GM12875 (cell line): ENCODE data around the gene DFFB.

ENCODE experiments used
- H3K4me3 ChIP-seq: one replicate; pipeline ENCODE4 v1.5.1; 2011; ENCODE audit warnings: low read depth, low read length, control low read depth
- TF ChIP-seq, protein P1 (sequence below): IDR thresholded peaks from 2 replicates; pipeline ENCODE4 v1.5.1; 2011; ENCODE audit warnings: low read depth, mild to moderate bottlenecking, control low read depth, inconsistent platforms, low read length, moderate library complexity, borderline replicate concordance; ENCODE audit not compliant: insufficient read depth

Gene DFFB

GRCh38 chr1:3888301-3888700, 31.0 kb downstream of the DFFB start:
- TF ChIP-seq, protein P1, sequence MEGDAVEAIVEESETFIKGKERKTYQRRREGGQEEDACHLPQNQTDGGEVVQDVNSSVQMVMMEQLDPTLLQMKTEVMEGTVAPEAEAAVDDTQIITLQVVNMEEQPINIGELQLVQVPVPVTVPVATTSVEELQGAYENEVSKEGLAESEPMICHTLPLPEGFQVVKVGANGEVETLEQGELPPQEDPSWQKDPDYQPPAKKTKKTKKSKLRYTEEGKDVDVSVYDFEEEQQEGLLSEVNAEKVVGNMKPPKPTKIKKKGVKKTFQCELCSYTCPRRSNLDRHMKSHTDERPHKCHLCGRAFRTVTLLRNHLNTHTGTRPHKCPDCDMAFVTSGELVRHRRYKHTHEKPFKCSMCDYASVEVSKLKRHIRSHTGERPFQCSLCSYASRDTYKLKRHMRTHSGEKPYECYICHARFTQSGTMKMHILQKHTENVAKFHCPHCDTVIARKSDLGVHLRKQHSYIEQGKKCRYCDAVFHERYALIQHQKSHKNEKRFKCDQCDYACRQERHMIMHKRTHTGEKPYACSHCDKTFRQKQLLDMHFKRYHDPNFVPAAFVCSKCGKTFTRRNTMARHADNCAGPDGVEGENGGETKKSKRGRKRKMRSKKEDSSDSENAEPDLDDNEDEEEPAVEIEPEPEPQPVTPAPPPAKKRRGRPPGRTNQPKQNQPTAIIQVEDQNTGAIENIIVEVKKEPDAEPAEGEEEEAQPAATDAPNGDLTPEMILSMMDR, result no peak

DNA sequence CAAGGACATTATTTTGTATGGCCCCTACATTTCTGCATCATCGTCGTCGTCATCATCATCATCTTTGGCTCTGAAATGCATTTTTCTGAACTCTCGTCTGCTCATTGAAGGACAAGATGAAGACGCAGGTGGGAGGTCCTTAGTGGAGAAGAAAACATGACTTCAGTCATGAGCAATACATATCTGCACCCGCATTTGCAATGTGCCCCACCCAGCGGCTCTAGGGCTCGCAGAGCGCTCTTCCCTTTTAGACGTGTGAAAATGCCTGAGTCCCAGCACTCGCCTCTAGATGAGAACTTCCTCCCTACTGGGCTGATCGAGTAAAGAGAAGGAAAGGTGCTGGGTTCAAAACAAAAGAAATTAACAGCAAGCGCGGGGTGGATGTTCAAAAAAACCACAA, 32.7 kb downstream of the DFFB start:
- TF ChIP-seq, protein P1, result no peak
- no peak overlapping the region for H3K4me3 ChIP-seq

More at GRCh38 chr1:3888301-3888700, 31.0 kb downstream of the DFFB start:
- H3K4me3 ChIP-seq, result no peak overlapping the region

DNA sequence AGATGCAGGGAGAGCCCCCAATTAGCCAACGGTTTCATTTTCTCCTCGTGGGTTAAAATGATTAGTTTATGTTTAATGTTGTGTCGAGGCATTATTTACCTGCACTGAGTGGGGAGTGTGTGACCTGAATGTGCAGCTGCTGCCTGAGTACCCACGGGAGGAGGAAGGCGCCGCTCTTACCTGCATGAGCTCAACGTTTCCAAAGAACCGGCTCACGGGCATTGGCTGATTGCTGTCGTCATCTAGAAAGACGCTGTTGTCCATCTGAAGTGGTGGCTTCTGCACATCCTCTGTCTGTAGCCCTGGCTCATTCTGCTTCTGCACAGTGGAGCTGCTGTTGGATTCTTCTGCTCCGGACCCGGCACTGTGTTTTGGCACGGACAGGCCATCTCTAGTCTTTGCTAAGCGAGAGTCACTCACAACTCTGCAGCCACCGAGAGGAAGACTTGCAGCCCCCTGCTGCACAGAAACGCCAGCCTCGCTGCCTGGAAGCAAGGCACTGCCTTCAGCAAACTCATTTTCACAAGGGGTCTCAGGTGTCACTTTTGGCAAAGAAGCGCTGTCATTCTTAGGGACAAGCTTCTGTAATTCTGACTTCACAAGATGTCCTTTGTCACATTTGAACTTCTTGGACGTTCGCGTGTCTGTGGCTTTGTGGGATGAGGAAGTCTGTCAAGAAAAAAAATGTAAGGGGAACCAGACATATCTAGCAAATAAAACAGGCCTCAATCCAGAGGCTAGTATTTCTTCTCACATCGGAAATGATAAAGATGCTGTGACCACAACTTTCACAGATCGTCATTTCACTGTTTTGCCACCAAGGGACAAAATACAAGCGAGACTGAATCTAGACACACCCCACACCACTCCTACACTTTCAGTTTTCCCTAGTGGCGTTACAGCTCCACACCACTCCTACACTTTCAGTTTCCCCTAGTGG, 33.4 kb downstream of the DFFB start:
- H3K4me3 ChIP-seq, result no peak overlapping the region
- TF ChIP-seq, protein P1, result no peak

DNA sequence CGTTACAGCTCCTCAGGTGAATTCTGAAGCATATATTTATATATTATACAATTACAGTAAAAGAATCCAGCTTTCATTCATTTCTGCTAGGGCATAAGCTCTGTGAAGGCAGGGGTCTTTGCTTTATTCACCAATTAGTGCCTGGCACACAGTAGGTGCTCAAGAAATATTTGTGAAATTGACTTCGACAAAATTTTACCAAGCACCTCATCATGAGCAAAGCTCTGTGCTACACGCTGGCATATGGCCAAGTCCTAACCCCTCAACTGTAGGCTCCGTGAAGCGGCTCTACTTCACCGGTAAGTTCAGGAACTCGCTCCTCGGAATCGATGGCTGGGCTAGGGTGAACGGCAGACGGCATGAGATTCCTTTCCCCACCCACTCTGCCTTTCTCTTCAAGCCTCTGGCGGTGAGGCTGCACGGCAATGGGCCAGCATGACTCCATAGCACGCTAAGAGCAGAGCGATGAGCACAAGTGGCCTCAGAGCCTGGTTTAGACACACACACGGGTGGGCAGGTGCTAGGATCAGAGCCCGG, 34.1 kb downstream of the DFFB start:
- no peak overlapping the region for H3K4me3 ChIP-seq
- TF ChIP-seq, protein P1, result no peak

DNA sequence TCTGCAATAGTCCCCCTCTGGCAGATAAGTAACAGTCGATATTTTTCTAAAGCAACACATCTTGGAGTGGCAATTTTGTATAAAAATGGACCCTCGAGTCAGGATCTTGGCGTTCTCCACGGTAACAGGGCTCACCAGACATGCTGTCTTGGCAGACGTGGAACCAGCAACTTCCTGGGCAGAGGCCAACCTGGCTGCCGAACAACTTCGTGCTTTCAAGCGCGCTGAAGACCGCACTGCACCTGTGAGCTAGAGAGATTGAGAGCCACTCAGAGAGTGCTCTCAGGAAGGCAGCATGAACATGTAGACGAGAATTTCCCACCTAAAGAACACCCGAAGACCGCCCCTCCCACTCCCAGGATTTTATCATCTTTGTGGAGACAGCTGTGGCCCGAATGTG, 35.5 kb downstream of the DFFB start:
- TF ChIP-seq, protein P1, result no peak
- no peak overlapping the region for H3K4me3 ChIP-seq

- TF ChIP-seq, protein P1, result no peak
- no peak overlapping the region for H3K4me3 ChIP-seq
Observed at GRCh38 chr1:3893190-3893589, 35.9 kb downstream of the DFFB start.

DNA sequence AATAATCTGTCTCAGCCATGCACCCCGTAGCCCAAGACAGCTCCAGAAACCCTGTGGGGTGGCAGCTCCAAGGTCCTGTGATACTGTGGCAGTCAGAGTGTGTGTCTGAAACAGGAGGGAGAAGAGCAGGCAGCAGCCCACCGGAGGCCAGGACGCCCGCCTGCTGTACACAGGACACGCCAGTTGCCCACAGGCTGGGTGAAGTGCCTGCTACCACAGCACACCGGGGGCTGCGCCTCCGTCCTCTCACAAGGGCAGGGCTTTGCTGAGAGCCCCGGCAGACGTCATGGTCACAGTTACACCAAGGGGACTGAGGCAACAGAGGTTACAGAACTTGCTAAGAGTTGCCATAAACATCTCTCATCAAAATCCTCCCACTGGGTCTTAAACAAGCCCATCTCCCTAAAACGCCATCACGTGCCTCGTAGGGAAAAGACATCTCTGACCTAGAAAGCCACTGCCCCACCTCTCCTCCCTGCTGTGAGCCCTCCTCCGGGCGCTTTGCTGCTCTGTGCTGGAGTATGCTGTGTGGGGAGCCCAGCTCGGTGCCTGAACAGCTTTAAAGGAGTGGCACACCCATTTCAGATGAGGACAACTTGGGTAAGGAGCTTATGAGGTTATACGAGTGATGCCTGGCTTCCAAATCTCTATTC, 37.5 kb downstream of the DFFB start:
- TF ChIP-seq, protein P1, result no peak

More for the DNA sequence above, 37.5 kb downstream of the DFFB start:
- no peak overlapping the region for H3K4me3 ChIP-seq
